GM12873 (cell line): Measurements from ENCODE around the gene EIF2B1.

ENCODE experiments used
- CTCF ChIP-seq: IDR thresholded peaks from 2 replicates; pipeline ENCODE4 v1.5.1; 2012; ENCODE audit warnings: low read depth, mild to moderate bottlenecking, moderate library complexity, low read length, control low read depth; ENCODE audit not compliant: insufficient read depth; ENCODE audit errors: missing control alignments

The EIF2B1 gene

GRCh38 chr12:123580772-123581171 is 52.7 kb downstream of the EIF2B1 start:
- no peak for TF ChIP-seq CTCF

GRCh38 chr12:123578243-123578642 is 55.2 kb downstream of the EIF2B1 start:
- no peak for TF ChIP-seq CTCF

- no peak for TF ChIP-seq CTCF
Measured at GRCh38 chr12:123576611-123577010, 56.9 kb downstream of the EIF2B1 start.

- no peak for TF ChIP-seq CTCF
Measured at GRCh38 chr12:123573870-123574269, 59.6 kb downstream of the EIF2B1 start.

GRCh38 chr12:123572391-123572790 is 61.1 kb downstream of the EIF2B1 start:
- no peak for TF ChIP-seq CTCF

GRCh38 chr12:123571343-123571813 is 62.1 kb downstream of the EIF2B1 start:
- TF ChIP-seq CTCF = no peak
